ENCODE measurements around the gene ARL15.

Gene ARL15

GRCh38 chr5:54337523-54337922, 27.1 kb upstream of the ARL15 start:
- H3K4me2 ChIP-seq (ENCODE audit: low read depth, low read length, poor library complexity, severe bottlenecking): no peak overlapping the region
- no peaks in the 10 kb centered on the region for H3K4me1 ChIP-seq (ENCODE audit: insufficient read depth, low read length, poor library complexity, severe bottlenecking)
- no peaks in the 10 kb centered on the region for H3K27me3 ChIP-seq (ENCODE audit: insufficient read depth, low read length, poor library complexity, severe bottlenecking)
- H3K9ac ChIP-seq (ENCODE audit: low read depth, low read length, poor library complexity, severe bottlenecking): no peak overlapping the region
- no peaks in the 10 kb centered on the region for H3K79me2 ChIP-seq (ENCODE audit: insufficient read depth, low read length)
- TF ChIP-seq EZH2phosphoT487 (IDR thresholded peaks at IDR 0.05; ENCODE audit: borderline replicate concordance) (no peak), CTCF (conservative IDR thresholded peaks at IDR 0.05; ENCODE audit: low read length) (no peak)
- no peaks in the 10 kb centered on the region for H3K36me3 ChIP-seq (ENCODE audit: insufficient read depth, low read length)
- no peak overlapping the region for H2AFZ ChIP-seq (ENCODE audit: low read length)
- H4K20me1 ChIP-seq (ENCODE audit: insufficient read depth, low read length, poor library complexity, severe bottlenecking): no peaks in the 10 kb centered on the region
- H3K9me3 ChIP-seq (ENCODE audit: insufficient read depth, low read depth, low read length): no peaks in the 10 kb centered on the region; the same call in 1 of the 2 replicates
- H3K9me2 ChIP-seq (replicated peaks; ENCODE audit: low read depth, low read length): no peaks in the 10 kb centered on the region
- no peaks in the 10 kb centered on the region for H3F3A ChIP-seq (ENCODE audit: low read depth)
- H3K4me3 ChIP-seq (ENCODE audit: low read length, poor library complexity, severe bottlenecking): no peak overlapping the region

GRCh38 chr5:54332720-54333119, 22.3 kb upstream of the ARL15 start:
- no peaks in the 10 kb centered on the region for H3F3A ChIP-seq (ENCODE audit: low read depth)
- no peaks in the 10 kb centered on the region; the same call in 1 of the 2 replicates for H3K9me3 ChIP-seq (ENCODE audit: insufficient read depth, low read depth, low read length)
- H3K36me3 ChIP-seq (ENCODE audit: insufficient read depth, low read length): no peaks in the 10 kb centered on the region
- H3K4me1 ChIP-seq (ENCODE audit: insufficient read depth, low read length, poor library complexity, severe bottlenecking): no peaks in the 10 kb centered on the region
- no peak overlapping the region for H2AFZ ChIP-seq (ENCODE audit: low read length)
- no peaks in the 10 kb centered on the region for H3K27me3 ChIP-seq (ENCODE audit: insufficient read depth, low read length, poor library complexity, severe bottlenecking)
- no peaks in the 10 kb centered on the region for H4K20me1 ChIP-seq (ENCODE audit: insufficient read depth, low read length, poor library complexity, severe bottlenecking)
- no peak overlapping the region for H3K4me3 ChIP-seq (ENCODE audit: low read length, poor library complexity, severe bottlenecking)
- H3K9me2 ChIP-seq (replicated peaks; ENCODE audit: low read depth, low read length): no peaks in the 10 kb centered on the region
- no peak overlapping the region for H3K9ac ChIP-seq (ENCODE audit: low read depth, low read length, poor library complexity, severe bottlenecking)
- no peaks in the 10 kb centered on the region for H3K79me2 ChIP-seq (ENCODE audit: insufficient read depth, low read length)
- no peak overlapping the region for H3K4me2 ChIP-seq (ENCODE audit: low read depth, low read length, poor library complexity, severe bottlenecking)
- no peak for TF ChIP-seq CTCF (conservative IDR thresholded peaks at IDR 0.05; ENCODE audit: low read length)
- no peak for TF ChIP-seq EZH2phosphoT487 (IDR thresholded peaks at IDR 0.05; ENCODE audit: borderline replicate concordance)

GRCh38 chr5:54329731-54330709, 19.6 kb upstream of the ARL15 start:
- Histone ChIP-seq H3F3A (ENCODE audit: low read depth) (no peaks in the 10 kb centered on the region), H3K79me2 (ENCODE audit: insufficient read depth, low read length) (no peaks in the 10 kb centered on the region), H3K4me2 (ENCODE audit: low read depth, low read length, poor library complexity, severe bottlenecking) (no peak overlapping the region), H3K9me2 (replicated peaks; ENCODE audit: low read depth, low read length) (no peaks in the 10 kb centered on the region), H4K20me1 (ENCODE audit: insufficient read depth, low read length, poor library complexity, severe bottlenecking) (no peaks in the 10 kb centered on the region), H3K4me3 (ENCODE audit: low read length, poor library complexity, severe bottlenecking) (no peak overlapping the region), H3K9ac (ENCODE audit: low read depth, low read length, poor library complexity, severe bottlenecking) (no peak overlapping the region), H3K36me3 (ENCODE audit: insufficient read depth, low read length) (no peaks in the 10 kb centered on the region), H3K4me1 (ENCODE audit: insufficient read depth, low read length, poor library complexity, severe bottlenecking) (no peaks in the 10 kb centered on the region), H3K27me3 (ENCODE audit: insufficient read depth, low read length, poor library complexity, severe bottlenecking) (no peaks in the 10 kb centered on the region), H3K9me3 (ENCODE audit: insufficient read depth, low read depth, low read length) (no peaks in the 10 kb centered on the region; the same call in 1 of the 2 replicates), H2AFZ (ENCODE audit: low read length) (no peak overlapping the region)
- TF ChIP-seq CTCF (conservative IDR thresholded peaks at IDR 0.05; ENCODE audit: low read length) (no peak), EZH2phosphoT487 (IDR thresholded peaks at IDR 0.05; ENCODE audit: borderline replicate concordance) (no peak)

Measured in Loucy (cell line).